GM12801 (cell line): ENCODE data around the gene FOXG1.

ENCODE experiments used
- TF ChIP-seq, protein P1 (sequence below): IDR thresholded peaks from one replicate; pipeline ENCODE4 v1.5.1; 2011; ENCODE audit warnings: control low read depth; ENCODE audit not compliant: insufficient read length; ENCODE audit errors: extremely low read depth

The FOXG1 gene

DNA sequence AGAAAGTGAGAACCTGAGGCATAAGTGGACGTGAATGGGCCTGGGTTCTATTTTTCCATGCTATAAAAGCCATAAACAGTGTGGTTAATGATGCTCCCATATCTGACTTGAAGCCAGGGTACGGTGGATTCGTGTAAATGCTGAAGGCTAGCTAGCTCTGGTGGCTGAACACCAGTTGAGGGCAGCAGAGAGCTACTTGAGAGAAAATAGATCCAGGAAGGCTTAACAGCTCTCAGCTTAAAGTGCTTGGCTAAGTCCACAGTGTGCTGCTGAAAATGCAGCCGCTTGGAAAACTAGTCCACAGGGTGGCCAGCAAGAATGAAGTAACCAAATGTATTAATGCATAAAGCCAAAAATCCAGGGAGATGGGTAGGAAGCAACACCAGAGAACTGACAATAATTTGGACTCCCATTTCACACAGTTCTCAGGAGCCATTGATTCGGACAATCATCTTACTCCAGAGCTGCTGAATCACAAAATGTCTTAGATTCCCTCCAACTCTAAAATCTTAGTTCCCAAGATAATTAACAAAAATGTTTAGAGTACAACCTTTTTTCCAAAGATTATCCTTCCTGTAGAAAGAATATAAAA, 15.0 kb upstream of the FOXG1 start:
- TF ChIP-seq, protein P1, sequence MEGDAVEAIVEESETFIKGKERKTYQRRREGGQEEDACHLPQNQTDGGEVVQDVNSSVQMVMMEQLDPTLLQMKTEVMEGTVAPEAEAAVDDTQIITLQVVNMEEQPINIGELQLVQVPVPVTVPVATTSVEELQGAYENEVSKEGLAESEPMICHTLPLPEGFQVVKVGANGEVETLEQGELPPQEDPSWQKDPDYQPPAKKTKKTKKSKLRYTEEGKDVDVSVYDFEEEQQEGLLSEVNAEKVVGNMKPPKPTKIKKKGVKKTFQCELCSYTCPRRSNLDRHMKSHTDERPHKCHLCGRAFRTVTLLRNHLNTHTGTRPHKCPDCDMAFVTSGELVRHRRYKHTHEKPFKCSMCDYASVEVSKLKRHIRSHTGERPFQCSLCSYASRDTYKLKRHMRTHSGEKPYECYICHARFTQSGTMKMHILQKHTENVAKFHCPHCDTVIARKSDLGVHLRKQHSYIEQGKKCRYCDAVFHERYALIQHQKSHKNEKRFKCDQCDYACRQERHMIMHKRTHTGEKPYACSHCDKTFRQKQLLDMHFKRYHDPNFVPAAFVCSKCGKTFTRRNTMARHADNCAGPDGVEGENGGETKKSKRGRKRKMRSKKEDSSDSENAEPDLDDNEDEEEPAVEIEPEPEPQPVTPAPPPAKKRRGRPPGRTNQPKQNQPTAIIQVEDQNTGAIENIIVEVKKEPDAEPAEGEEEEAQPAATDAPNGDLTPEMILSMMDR: no peak

- TF ChIP-seq, protein P1: no peak
These were observed 12.2 kb upstream of the FOXG1 start for GRCh38 chr14:28754209-28754985.

DNA sequence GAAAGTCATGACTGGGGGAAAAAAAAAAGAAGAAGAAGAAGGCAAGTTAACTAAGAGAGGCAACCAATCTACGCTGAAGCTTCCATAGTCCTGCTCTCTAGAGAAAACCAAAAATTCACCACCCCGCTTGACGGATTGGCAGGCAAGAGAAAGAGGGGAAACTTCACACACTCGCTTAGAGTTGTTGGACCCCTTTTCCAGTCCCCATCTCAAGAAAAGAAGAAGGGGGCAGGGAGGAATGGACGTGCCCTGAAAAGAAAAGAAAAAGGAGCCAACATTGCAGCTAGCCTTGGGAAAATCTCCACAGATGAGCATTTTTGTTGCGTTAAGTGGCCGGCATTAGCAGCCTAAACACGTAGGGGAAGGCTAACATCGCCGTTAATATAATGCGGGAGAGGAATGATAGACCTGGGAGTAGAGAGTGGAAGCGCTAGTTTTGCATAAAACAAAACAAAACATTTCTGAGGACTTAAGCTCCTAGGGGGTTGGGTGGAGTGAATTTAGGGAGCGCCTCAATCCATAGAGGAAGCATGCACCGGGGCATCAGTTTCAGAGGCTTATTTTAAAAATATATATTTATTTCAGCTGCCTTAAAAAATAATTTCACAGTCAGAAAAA, 11.3 kb upstream of the FOXG1 start:
- TF ChIP-seq, protein P1: no peak

DNA sequence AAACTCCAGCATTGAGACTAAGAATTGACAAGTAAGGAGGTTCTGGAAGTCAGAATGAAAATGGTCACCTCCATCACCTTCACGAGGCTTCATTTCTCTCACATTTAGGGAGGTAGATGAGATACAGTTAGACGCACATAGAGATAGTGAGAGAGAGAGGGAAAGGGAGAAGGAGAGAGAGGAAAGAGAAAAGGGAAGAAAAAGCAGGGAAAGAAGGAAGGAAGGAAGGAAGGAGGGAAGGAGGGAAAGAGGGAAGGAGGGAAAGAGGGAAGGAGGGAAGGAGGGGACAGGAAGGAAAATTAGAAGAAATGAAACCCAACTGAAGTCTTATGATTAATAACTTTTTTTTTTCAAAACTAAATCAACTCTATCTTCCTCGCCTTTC, 10.7 kb upstream of the FOXG1 start:
- TF ChIP-seq, protein P1: no peak

DNA sequence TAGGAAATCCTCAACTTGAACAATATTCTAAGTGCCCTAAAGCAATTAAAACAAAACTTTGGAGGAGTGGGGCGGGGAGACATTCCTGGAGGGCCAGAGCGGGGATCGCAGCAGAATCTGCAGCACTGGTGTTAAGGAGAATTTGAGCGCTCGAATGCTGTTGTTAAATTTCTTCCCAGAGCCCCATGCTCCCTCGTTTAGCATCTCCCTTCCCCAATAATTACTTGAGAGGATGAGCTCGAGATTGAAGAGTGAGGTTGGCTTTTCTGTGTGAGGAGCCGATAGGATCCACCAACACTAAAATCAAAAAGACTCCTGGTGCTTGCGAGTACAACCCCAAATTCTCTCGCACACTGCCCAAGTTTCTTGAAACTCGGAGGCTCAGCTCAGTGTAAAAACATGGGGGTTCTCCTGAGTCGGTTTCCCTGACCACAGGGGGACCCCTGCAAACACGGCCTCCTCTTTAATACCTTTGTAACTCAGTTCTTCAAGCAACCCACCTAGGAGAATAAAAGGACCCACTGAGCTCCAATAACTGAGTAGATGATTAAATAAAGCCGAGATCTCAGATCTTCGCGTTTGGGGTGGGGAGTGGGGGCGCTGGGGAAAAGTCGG, 10.2 kb upstream of the FOXG1 start:
- TF ChIP-seq, protein P1: no peak

DNA sequence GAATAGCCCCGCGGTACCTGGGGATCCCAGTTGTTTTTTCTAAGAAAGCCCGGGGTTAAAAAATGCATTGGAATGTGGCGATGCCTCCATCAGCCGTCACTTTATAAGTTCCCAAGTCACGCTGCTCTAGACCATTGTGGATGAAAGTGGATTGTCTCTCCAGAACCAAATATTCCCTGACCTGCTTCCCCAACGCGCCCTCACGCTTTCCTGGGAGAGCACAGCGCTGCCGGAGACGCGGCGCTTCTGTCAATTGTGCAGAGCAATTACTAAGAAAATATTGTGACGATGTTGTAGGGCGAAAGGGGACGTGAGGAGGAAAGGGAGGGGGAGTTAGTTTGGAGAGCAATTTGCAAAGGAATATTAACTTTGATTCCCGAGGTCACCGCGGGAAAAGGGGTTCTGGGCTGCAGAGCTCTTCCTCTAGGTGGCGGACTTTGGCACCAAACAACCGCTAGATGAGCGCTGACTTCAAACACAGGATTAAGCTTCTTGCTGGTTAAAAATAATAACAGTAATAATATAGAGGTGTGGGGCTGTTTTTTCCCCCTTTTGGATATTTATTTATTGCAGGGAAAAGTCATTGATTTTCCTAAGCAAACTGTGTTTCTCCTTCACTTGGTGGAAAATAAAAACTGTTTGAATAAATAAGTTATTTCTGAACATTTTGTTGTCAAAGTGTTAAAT, 9.6 kb upstream of the FOXG1 start:
- TF ChIP-seq, protein P1: no peak

DNA sequence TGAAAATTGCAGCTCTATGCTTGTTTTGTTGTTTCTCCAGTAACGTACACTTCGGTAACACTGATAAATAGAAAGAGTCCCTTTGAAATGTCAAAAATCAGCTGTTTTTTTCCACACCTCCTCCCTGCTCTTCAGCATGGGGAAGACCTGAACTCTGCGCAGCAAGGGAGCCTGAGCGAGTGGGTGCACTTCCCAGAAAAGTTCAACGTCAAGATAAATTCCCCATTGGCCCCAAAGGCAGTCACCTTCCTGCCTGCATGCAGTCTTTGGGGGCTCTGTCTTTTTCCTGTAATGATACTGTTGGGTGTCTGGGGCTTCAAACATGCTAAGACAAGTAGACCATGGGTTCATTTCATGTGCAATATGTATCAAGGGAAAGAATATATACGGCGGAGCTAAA, 8.8 kb upstream of the FOXG1 start:
- TF ChIP-seq, protein P1: no peak
